Mesothelial cell of epicardium (in vitro differentiated cells): ENCODE measurements around the gene FAM174B. TPM values are rescaled to one million over a fixed set of nuclear protein-coding genes. Genes with fewer than 3 reads are reported as not detected.

Source experiments
- DNase-seq, 2 experiments: peaks; one replicate each; pipeline ENCODE4 v3.0.0; 2021; ENCODE audit warnings: low spot score in 2 of 2; ENCODE audit not compliant: unreplicated experiment in 2 of 2
- H3K27ac Mint-ChIP-seq: 2 replicates; pipeline ENCODE4 v1.8.0; 2021; ENCODE audit warnings: mixed read lengths
- H3K27me3 Mint-ChIP-seq: 2 replicates; pipeline ENCODE4 v1.8.0; 2021; ENCODE audit warnings: low read depth, mixed read lengths
- H3K36me3 Mint-ChIP-seq: 2 replicates; pipeline ENCODE4 v1.8.0; 2021; ENCODE audit warnings: mixed read lengths
- H3K4me1 Mint-ChIP-seq: 2 replicates; pipeline ENCODE4 v1.8.0; 2021; ENCODE audit warnings: mixed read lengths
- H3K4me3 Mint-ChIP-seq: 2 replicates; pipeline ENCODE4 v1.8.0; 2021; ENCODE audit warnings: mild to moderate bottlenecking, moderate library complexity, mixed read lengths
- H3K9me3 Mint-ChIP-seq: 2 replicates; pipeline ENCODE4 v1.8.0; 2021; ENCODE audit warnings: mixed read lengths
- CTCF ChIP-seq: fragments of 200-600 bp; sonication (generic); IDR thresholded peaks from one replicate; pipeline ENCODE4 v1.5.0; 2021; ENCODE audit warnings: antibody characterized with exemption; ENCODE audit not compliant: unreplicated experiment
- total RNA-seq: library from RNA; stranded (reverse); gene quantifications from 3 replicates; pipeline ENCODE4 v1.2.1, GENCODE V29; 2021

FAM174B gene
- total RNA-seq, 1 donor from 2014 or later: 20.7 TPM

GRCh38 chr15:92661069-92661468 is 5.5 kb upstream of the FAM174B start:
- TF ChIP-seq CTCF: no peak
- Mint-ChIP-seq H3K36me3 (no peaks in the 10 kb centered on the region), H3K9me3 (no peaks in the 10 kb centered on the region), H3K4me1 (peaks cover 21% of the 10 kb centered on the region), H3K27ac (no peak overlapping the region), H3K4me3 (no peak overlapping the region), H3K27me3 (peaks cover 13% of the 10 kb centered on the region)
- DNase-seq: no peak

GRCh38 chr15:92657486-92657885 is 1.9 kb upstream of the FAM174B start:
- peaks cover 36% of the 10 kb centered on the region for H3K27me3 Mint-ChIP-seq
- no peak for TF ChIP-seq CTCF

GRCh38 chr15:92656089-92656488 is 514 bp upstream of the FAM174B start:
- peaks cover 29% of the 10 kb centered on the region for H3K4me1 Mint-ChIP-seq

More at GRCh38 chr15:92657486-92657885, 1.9 kb upstream of the FAM174B start:
- Mint-ChIP-seq H3K4me3 (no peak overlapping the region), H3K36me3 (no peaks in the 10 kb centered on the region), H3K4me1 (peaks cover 20% of the 10 kb centered on the region), H3K27ac (no peak overlapping the region), H3K9me3 (no peaks in the 10 kb centered on the region)
- DNase-seq: no peak

GRCh38 chr15:92654662-92655061 is 913 bp downstream of the FAM174B start:
- no peak for DNase-seq
- Mint-ChIP-seq H3K9me3 (peaks cover 6% of the 10 kb centered on the region), H3K4me1 (peaks cover 40% of the 10 kb centered on the region), H3K4me3 (peak overlapping the region; percentile 69), H3K27me3 (peaks cover 37% of the 10 kb centered on the region), H3K27ac (no peak overlapping the region), H3K36me3 (peaks cover 3% of the 10 kb centered on the region)
- no peak for TF ChIP-seq CTCF

More at GRCh38 chr15:92656089-92656488, 514 bp upstream of the FAM174B start:
- Mint-ChIP-seq H3K36me3 (no peaks in the 10 kb centered on the region), H3K4me3 (peak overlapping the region; percentile 64), H3K27ac (no peak overlapping the region), H3K9me3 (peaks cover 1% of the 10 kb centered on the region), H3K27me3 (peaks cover 40% of the 10 kb centered on the region)
- no peak for DNase-seq
- no peak for TF ChIP-seq CTCF

GRCh38 chr15:92653836-92654539 is 1.6 kb downstream of the FAM174B start:
- Mint-ChIP-seq H3K27ac (peak overlapping the region; percentile 72), H3K4me1 (peaks cover 40% of the 10 kb centered on the region), H3K9me3 (peaks cover 6% of the 10 kb centered on the region)

More at GRCh38 chr15:92653836-92654539, 1.6 kb downstream of the FAM174B start:
- no peak for DNase-seq
- TF ChIP-seq CTCF: no peak
- Mint-ChIP-seq H3K36me3 (peaks cover 3% of the 10 kb centered on the region), H3K27me3 (peaks cover 37% of the 10 kb centered on the region), H3K4me3 (peak overlapping the region; percentile 69)
